Karpas-422 (cell line): Measurements from ENCODE around the gene POLD4. TPM values are rescaled to one million over a fixed set of nuclear protein-coding genes. Genes with fewer than 3 reads are reported as not detected.
A peak's percentile ranks its signal among the peaks of the same experiment; 100 is the strongest.
"Not testable (repeated sequence)": the region's sequence is repeated elsewhere in the genome, so short reads cannot be mapped to it uniquely, and the experiment has no call there.

Source experiments
- DNase-seq: peaks from one replicate; pipeline ENCODE4 v3.0.0-alpha.2; 2015
- H2AFZ ChIP-seq: fragments of 200-600 bp; sonication (generic); 2 replicates; pipeline ENCODE4 v1.6.1; 2014; ENCODE audit warnings: antibody characterized with exemption, low read length, mixed read lengths
- H3K27ac ChIP-seq: fragments of 200-600 bp; sonication (generic); 2 replicates; pipeline ENCODE4 v1.5.1; 2014; ENCODE audit warnings: mild to moderate bottlenecking, low read length, moderate library complexity
- H3K27me3 ChIP-seq: fragments of 200-600 bp; sonication (generic); 2 replicates; pipeline ENCODE4 v1.6.1; 2014; ENCODE audit warnings: low read length, mixed read lengths
- H3K36me3 ChIP-seq: fragments of 200-600 bp; sonication (generic); 2 replicates; pipeline ENCODE4 v1.6.1; 2014; ENCODE audit warnings: low read length, mixed read lengths; ENCODE audit not compliant: insufficient read depth
- H3K4me1 ChIP-seq: fragments of 200-600 bp; sonication (generic); 2 replicates; pipeline ENCODE4 v1.6.1; 2014; ENCODE audit warnings: mild to moderate bottlenecking, low read length, mixed read lengths
- H3K4me2 ChIP-seq: fragments of 200-600 bp; sonication (generic); 2 replicates; pipeline ENCODE4 v1.6.1; 2014; ENCODE audit warnings: low read length, low read depth, mild to moderate bottlenecking; ENCODE audit not compliant: poor library complexity, severe bottlenecking
- H3K4me3 ChIP-seq: fragments of 200-600 bp; sonication (generic); 2 replicates; pipeline ENCODE4 v1.5.1; 2014; ENCODE audit warnings: mild to moderate bottlenecking, antibody characterized with exemption, low read length, mixed read lengths
- H3K79me2 ChIP-seq: fragments of 200-600 bp; sonication (generic); 2 replicates; pipeline ENCODE4 v1.6.1; 2014; ENCODE audit warnings: mild to moderate bottlenecking, low read length, mixed read lengths
- H3K9ac ChIP-seq: fragments of 200-600 bp; sonication (generic); 2 replicates; pipeline ENCODE4 v1.6.0; 2014; ENCODE audit warnings: low read length
- H3K9me2 ChIP-seq: fragments of 200-600 bp; sonication (generic), shearing (Covaris generic); replicated peaks from 2 replicates; pipeline ENCODE4 v1.6.0; 2014; ENCODE audit warnings: mild to moderate bottlenecking, low read length, moderate library complexity; ENCODE audit not compliant: insufficient read depth
- H3K9me3 ChIP-seq: fragments of 300-700, 200-600 bp; sonication (generic); 2 replicates; pipeline ENCODE4 v1.6.1; 2014; ENCODE audit warnings: low read length, mixed read lengths
- H4K20me1 ChIP-seq: fragments of 200-600 bp; sonication (generic); 2 replicates; pipeline ENCODE4 v1.6.1; 2014; ENCODE audit warnings: mild to moderate bottlenecking, antibody characterized with exemption, low read length, low read depth; ENCODE audit not compliant: insufficient read depth
- total RNA-seq: library from RNA; depleted of rRNA; stranded (reverse); fragments of >200 nt; shearing (Covaris generic); gene quantifications from 2 replicates; pipeline ENCODE4 v1.2.3, GENCODE V29; 2014; ENCODE audit warnings: low replicate concordance; rRNA removed

POLD4 gene
- 362 and 684 TPM in 2 replicates for total RNA-seq

DNA sequence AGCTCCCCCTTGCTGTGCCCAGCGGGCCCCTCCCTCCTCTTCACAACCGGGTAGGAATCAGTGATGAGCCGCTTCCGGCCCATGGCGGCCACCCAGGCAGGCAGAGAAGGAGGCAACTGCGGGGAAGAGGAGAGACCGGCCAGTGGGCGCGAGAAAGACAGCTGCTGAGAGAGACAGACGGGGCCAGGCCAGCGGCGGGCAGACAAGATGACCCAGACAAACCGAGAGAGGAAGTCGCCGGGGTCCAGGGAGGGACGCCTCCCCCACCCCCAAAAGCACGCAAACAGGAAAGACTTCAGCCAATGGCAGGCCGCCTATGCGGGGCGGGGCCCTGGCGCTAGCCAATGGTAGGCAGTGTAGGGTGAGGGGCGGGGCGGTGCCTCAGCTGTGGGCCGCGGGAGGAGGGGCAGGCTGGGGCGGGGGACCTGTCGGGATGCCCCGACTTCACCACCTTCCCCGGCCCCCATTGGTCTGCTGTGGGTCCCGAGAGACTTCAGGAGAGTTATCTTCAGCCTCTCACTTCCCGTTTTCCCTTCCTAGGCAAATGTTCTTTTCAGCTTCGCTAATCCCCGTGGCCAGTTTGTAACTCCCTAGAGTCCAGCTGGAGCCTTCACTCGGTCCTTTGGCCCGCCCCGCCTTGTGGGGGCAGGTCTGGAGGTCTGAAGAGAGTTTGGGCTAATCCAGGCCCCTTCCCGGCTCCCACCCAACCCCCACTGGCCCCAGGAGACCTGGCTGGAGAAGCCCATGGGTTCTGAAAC is at the start of gene POLD4:
POLD4 (minus strand) TSS at position 230 of the 758 bp plus-strand sequence; CDS start at position 83, 147 bp downstream.
- Histone ChIP-seq H3K27ac (peak within 1 kb of the TSS; percentile 100), H4K20me1 (peaks cover 8% of the 10 kb centered on the region; the same call in 1 of the 2 replicates), H3K9me2 (no peaks in the 10 kb centered on the region), H3K79me2 (no peaks in the 10 kb centered on the region), H3K4me2 (peak within 1 kb of the TSS; percentile 85), H3K36me3 (peaks cover 9% of the 10 kb centered on the region; the same call in 1 of the 2 replicates), H2AFZ (no peak within 1 kb of the TSS), H3K4me3 (peak within 1 kb of the TSS; percentile 82), H3K4me1 (peaks cover 91% of the 10 kb centered on the region), H3K27me3 (no peaks in the 10 kb centered on the region), H3K9ac (peak within 1 kb of the TSS; percentile 96), H3K9me3 (no peaks in the 10 kb centered on the region)
- DNase-seq, result peak; percentile 100

DNA sequence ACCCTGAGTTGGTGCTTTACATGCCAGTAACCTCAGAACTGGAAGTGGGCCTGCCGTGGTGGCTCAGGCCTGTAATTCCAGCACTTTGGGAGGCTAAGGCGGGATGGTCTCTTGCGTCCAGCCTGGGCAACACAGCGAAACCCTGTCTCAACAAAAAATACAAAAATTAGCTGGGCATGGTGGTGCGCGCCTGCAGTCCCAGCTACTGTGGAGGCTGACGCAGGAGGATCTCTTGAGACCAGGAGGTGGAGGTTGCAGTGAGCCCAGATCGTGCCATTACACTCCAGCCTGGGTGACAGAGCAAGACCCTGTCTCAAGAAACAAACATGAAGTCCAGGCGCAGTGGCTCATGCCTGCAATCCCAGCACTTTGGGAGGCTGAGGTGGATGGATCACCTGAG is 49.7 kb upstream of the POLD4 start:
- Histone ChIP-seq H3K9ac (peak overlapping the region; percentile 97), H3K4me2 (peak overlapping the region; percentile 96), H3K27ac (peak overlapping the region; percentile 92), H3K4me3 (peak overlapping the region; percentile 93), H3K79me2 (peaks cover 31% of the 10 kb centered on the region), H3K4me1 (peaks cover 75% of the 10 kb centered on the region), H4K20me1 (peaks cover 13% of the 10 kb centered on the region; the same call in 1 of the 2 replicates), H3K36me3 (peaks cover 16% of the 10 kb centered on the region; the same call in 1 of the 2 replicates)
- not testable (repeated sequence) for H3K27me3 ChIP-seq, H3K9me3 ChIP-seq, H3K9me2 ChIP-seq, DNase-seq, H2AFZ ChIP-seq

DNA sequence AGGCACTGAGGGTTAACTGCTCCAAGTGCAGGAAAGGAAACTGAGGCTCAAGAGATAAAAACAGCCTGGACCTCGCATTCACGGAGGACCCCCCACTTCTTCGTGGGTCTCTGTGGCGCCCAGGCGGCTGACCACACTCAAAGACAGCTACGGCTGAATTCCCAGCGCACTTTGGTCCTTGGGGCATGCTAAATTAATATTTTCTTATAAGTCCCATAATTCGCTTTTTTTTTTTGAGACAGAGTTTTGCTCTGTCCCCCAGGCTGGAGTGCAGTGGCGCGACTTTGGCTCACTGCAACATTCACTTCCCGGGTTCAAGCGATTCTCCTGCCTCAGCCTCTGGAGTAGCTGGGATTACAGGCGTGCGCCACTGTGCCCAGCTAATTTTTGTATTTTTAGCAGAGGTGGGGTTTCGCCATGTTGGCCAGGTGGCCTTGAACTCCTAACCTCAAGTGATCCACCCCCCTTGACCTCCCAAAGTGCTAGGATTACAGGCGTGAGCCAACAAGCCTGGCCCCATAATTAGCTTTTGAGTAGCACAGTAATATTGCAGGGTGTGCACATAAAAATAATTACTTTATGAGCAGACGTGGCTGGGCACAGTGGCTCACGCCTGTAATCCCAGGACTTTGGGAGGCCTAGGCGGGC is 49.0 kb upstream of the POLD4 start:
- DNase-seq, H3K9me2 ChIP-seq, H3K27me3 ChIP-seq, H3K9me3 ChIP-seq, H2AFZ ChIP-seq: not testable (repeated sequence)
- H3K9ac ChIP-seq, result peak overlapping the region; percentile 75
- peaks cover 19% of the 10 kb centered on the region; the same call in 1 of the 2 replicates for H3K36me3 ChIP-seq
- H3K27ac ChIP-seq, result peak overlapping the region; percentile 92
- peaks cover 13% of the 10 kb centered on the region; the same call in 1 of the 2 replicates for H4K20me1 ChIP-seq
- peaks cover 34% of the 10 kb centered on the region for H3K79me2 ChIP-seq
- H3K4me1 ChIP-seq, result peaks cover 68% of the 10 kb centered on the region
- peak overlapping the region; percentile 65 for H3K4me3 ChIP-seq
- peak overlapping the region; percentile 87 for H3K4me2 ChIP-seq

DNA sequence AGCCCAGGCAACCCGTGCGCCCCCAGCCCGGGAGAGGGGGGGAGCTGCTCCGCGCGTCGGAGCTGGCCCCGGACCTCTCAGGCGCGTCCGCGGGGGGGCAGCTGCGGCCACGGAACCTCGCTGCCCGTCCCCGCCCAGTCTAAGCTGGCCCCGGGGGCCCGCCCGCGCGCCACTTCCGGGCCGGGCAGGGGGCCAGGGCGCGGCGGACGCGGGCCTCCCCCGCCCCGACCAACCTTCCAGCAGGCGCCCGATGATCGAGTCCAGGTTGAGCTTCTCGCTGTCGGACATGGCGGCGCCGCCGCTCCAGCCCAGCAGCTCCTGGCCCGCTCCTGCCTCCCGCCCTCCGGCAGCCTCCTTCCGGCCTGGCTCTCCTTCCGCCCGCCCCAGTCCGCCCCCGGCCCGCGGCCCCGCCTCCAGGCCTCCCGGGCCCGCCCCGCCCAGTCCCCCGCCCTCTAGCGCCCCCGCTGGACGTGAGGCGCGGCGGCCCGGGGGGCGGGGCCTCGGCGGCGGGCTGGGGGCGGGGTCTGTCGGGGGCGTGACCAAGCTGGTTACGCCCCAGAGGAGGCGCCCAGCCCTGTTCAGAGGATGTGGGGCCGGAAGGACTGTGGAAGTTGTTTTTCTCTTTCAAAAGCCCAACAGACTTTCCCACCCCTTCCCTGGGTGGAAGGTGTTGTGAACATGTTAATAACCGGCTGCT is 48.3 kb upstream of the POLD4 start, which contains the start of gene PPP1CA:
PPP1CA (minus strand) TSS at position 364 of the 697 bp plus-strand sequence; CDS start at position 288, 76 bp downstream.
- Histone ChIP-seq H3K27ac (peak within 1 kb of the TSS; percentile 92), H2AFZ (no peak within 1 kb of the TSS), H3K9ac (peak within 1 kb of the TSS; percentile 88), H3K4me3 (peak within 1 kb of the TSS; percentile 82), H3K4me1 (peaks cover 61% of the 10 kb centered on the region), H3K9me3 (no peaks in the 10 kb centered on the region), H3K27me3 (no peaks in the 10 kb centered on the region), H3K79me2 (peaks cover 34% of the 10 kb centered on the region), H3K4me2 (peak within 1 kb of the TSS; percentile 87), H4K20me1 (peaks cover 13% of the 10 kb centered on the region; the same call in 1 of the 2 replicates), H3K9me2 (no peaks in the 10 kb centered on the region), H3K36me3 (peaks cover 19% of the 10 kb centered on the region; the same call in 1 of the 2 replicates)
- DNase-seq, result peak; percentile 96

DNA sequence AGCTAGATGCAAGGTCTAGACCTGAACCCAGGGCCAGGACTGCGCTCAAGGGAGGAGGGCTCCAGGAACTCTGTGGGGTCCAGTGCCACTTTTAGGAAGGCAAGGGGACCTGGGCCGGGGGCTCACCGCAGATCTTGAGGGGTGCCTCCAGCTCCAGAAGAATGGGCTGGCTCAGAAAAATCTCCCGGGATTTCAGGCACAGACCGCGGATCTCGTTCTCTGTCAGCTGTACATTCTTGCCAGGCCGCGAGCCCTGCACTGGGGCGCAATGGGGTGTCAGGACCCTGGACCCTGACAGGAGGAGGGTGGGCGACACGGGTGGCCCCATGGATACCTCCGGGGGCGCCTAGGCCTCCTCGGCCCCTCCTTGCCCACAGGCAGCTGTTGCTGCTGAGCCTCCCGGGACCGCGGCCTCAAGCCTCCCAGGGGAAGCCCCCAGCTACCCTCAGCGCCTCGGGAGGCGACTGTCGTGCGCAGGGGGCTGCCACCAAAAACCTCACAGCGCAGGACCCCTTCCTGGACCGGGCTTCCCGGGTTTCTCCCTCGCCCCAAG is 47.7 kb upstream of the POLD4 start:
- Histone ChIP-seq H3K36me3 (peaks cover 21% of the 10 kb centered on the region; the same call in 1 of the 2 replicates), H3K79me2 (peaks cover 34% of the 10 kb centered on the region), H4K20me1 (peaks cover 13% of the 10 kb centered on the region; the same call in 1 of the 2 replicates), H3K4me2 (peak overlapping the region; percentile 80), H3K9ac (peak overlapping the region; percentile 88), H3K27ac (peak overlapping the region; percentile 86), H3K27me3 (no peaks in the 10 kb centered on the region), H3K4me1 (peaks cover 55% of the 10 kb centered on the region), H3K9me2 (no peaks in the 10 kb centered on the region), H3K9me3 (no peaks in the 10 kb centered on the region), H3K4me3 (peak overlapping the region; percentile 82), H2AFZ (no peak overlapping the region)
- peak; percentile 69 for DNase-seq

DNA sequence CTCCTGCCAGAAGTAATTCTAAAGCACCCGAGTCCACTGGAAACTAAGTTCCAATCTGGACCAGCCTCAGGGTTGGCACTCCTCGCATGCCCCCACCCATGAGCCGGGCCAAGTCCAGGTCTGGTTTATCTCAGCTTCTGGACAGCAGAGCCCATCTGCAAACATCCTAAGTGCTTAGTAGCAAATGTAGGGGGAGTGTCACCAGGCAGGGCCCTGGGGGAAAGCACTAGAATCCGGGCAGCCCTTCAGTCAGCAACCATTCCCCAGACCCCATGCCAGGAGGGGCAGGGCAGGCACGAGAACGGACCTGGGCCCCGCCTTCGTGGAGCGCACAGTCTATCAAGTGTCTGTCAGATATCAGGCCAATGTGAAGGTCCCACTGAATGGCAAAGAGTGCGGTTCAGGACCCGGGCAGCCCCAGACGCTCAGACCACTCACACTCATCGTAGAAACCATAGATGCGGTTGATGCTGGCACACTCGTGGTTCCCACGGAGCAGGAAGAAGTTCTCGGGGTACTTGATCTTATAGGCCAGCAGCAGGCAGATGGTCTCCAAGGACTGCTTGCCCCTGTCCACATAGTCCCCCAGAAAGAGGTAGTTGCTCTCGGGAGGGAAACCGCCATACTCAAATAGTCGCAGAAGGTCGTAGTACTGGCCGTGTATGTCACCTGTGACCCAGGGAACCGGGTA is 47.0 kb upstream of the POLD4 start:
- Histone ChIP-seq H3K4me2 (peak overlapping the region; percentile 80), H3K79me2 (peaks cover 34% of the 10 kb centered on the region), H3K9me3 (no peaks in the 10 kb centered on the region), H3K9me2 (no peaks in the 10 kb centered on the region), H2AFZ (no peak overlapping the region), H3K4me3 (peak overlapping the region; percentile 82), H3K4me1 (peaks cover 48% of the 10 kb centered on the region), H3K36me3 (peaks cover 26% of the 10 kb centered on the region; the same call in 1 of the 2 replicates), H4K20me1 (peaks cover 13% of the 10 kb centered on the region; the same call in 1 of the 2 replicates), H3K27me3 (no peaks in the 10 kb centered on the region), H3K9ac (peak overlapping the region; percentile 88), H3K27ac (peak overlapping the region; percentile 86)
- DNase-seq, result no peak
